ENCODE results near the gene GCK. TPM values are rescaled to one million over a fixed set of nuclear protein-coding genes. Genes with fewer than 3 reads are reported as not detected.
A peak's percentile ranks its signal among the peaks of the same experiment; 100 is the strongest.

The GCK gene
- total RNA-seq, 1 donor from 2014 or later: 0.20 TPM

DNA sequence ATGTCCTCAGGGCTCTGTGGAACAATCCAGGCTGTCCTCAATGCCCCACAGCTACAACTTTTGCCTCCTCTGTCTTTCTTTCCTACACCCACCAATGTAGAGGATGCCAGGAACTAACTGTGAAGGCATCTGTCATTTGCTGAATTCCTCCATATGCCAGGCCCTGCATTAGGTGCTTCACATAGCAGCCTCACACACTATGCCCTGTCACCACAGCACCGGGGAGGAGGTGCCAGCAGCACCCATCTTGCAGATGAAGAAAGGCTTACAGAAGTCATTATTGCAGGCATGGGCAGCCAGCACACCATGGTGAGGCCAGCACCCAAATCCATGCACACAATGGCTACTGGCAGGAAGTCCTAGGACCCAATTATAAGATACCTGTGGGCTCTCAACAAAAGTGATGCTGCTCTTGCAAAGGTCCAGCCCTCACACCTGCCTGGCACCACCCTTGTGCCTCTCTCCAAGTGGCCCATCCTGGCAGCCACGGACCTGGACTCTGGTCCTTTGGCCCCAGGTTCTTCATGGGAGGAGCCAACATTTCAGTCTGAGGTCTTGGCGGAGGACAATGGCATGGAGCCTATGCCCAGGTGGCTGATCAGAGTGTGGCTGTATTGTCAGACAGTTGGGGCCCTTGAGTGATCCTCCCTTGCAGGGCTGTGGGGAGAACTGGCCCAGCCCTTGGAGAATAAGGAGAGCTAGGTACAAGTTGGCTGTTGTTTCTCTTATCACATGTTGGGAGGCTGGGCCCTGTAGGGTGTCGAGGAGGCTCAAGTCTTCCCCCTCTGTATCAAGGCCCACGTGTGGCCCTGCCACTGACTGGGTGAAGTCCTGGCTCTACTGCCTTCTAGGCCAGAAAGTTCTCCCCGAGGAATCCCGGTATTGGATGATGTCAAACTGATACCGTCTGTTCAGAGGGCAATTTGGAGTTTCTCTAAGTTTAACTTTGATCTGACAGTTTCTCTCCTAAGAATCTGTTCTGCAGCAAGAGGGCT is 33.8 kb downstream of the GCK start:
- no peak for DNase-seq (ENCODE audit: low read depth in 2 of 2)

DNA sequence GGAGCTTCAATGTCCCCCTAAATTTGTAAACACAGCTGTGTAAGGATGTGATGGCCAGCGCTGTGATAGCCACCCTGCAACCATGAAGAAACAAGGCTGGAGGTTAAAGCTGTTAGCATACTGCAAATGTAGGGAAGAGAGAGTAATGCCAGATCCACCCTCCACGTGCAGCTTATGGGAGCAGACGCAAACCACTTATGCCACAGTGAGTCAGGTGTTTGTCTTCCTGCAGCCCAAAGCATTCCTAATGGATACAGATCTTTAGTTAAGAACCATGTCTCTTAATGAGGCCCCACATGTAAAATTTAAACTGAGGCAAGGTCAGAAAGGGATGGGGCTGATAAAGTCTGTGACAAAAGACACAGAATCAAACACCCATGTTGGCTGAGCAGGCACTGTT is 34.5 kb downstream of the GCK start:
- DNase-seq (ENCODE audit: low read depth in 2 of 2): no peak

DNA sequence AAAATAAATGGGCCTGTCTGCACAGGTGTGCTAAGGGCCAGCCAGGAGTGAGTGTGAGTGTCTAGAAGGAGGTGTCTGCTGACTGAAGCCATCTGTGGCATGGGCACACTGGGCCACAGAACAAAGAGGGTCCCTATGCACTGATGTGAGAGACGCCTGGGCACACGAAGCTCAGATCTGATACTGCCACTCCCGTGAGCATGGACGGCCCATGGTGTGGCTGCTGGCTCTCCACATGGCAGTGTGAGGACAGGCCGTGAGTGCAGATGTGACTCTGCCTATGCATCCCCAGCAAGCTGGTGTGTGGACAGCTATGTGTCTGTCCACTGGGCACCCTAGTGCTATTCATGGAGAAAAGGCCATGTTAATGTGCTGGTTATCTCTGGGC is 35.3 kb downstream of the GCK start:
- DNase-seq (ENCODE audit: low read depth in 2 of 2): no peak

DNA sequence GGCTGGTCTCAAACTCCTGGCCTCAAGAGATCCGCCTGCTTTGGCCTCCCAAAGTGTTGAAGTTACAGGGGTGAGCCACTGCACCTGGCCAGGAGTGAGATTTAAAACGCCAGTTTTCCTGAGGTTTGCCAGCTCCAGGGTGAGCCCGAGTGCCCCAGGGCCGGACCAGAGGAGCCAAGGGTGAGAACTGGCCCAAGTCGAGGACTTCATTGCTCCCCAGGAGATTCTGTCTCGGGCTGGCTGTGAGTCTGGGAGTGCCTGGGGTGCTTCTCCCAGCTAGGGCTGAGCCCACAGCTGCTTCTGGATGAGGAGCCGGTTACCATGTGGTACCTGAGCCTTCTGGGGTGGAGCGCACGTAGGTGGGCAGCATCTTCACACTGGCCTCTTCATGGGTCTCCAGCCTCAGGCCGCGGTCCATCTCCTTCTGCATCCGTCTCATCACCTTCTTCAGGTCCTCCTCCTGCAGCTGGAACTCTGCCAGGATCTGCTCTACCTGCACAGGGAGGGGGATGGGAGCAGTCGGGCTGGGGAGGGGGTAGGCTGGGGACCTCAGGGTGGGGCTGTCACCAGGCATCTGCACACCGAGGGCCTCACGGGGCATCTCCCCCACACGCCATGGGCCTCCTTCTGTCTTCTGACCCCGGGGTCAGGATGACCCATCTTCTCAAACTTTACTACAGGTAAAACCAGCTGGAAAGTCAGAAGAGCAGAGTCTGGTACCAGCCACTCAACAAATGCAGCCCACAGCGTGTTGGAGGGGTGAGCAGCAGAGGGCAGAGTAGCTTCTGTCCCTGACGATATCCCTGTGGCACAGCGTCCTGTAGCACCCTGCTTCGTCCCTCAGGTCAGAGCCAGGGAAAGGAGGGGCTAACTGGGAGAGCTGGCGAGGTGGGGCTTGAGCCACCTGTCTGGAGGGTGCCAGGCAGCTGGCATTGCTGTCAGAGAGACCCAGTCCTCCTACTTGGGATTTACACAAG is 36.0 kb downstream of the GCK start:
- no peak for DNase-seq (ENCODE audit: low read depth in 2 of 2)

- DNase-seq (ENCODE audit: low read depth in 2 of 2): no peak
Observed at GRCh38 chr7:44151956-44152355, 37.3 kb downstream of the GCK start.

DNA sequence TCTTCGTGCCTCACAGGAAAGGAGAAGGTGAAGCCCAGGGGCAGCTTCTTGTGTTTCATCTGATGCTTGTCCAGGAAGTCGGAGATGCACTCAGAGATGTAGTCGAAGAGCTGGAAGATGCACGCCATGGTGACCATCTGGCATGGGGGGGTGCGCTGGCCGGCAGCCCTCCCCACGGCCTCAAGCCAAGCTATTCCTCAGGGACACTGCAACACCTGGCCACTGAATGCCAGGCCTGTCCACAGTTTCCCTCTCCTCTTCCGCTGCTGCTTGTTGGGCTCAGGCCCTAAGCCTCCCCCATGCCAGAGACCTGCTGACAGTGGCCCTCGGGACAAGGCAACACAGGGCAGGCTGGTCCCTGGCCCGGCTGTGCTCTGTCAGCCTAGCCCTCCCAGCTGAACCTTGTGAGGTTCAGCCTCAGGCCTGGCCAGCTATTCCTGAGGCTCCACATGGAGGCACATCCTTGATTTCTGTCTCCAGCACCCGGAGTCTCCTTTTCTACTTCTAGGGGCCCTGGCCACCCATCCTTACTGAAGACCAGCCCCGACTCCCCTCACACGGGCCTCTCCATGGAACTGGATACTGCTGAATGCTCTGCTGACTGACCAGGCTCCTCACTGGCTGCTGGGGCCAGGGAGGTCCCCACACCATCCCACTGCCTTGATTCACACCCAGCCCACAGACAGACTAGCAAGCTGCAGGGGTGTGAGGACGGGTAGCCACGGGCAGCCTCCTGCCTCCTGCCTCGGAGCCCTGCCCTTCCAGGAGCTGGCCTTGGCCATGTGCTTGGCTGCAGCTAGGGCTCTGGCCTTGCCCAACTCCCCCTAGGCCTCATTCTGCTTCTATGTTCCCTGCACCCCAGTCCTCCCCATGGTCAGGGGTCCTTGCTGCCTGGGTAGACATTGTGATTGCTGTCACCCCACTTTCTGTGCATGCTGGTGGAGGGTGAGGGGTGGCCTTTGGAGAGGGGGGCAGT is 38.0 kb downstream of the GCK start:
- DNase-seq (ENCODE audit: low read depth in 2 of 2): no peak

- DNase-seq (ENCODE audit: low read depth in 2 of 2): no peak
Observed at GRCh38 chr7:44150466-44150832, 38.8 kb downstream of the GCK start.

- DNase-seq (ENCODE audit: low read depth in 2 of 2): no peak
Observed at GRCh38 chr7:44149571-44150465, 39.4 kb downstream of the GCK start.

GRCh38 chr7:44148961-44149536 is 40.2 kb downstream of the GCK start:
- DNase-seq (ENCODE audit: low read depth in 2 of 2): no peak

GRCh38 chr7:44148166-44148565 is 41.1 kb downstream of the GCK start:
- DNase-seq (ENCODE audit: low read depth in 2 of 2): no peak

DNA sequence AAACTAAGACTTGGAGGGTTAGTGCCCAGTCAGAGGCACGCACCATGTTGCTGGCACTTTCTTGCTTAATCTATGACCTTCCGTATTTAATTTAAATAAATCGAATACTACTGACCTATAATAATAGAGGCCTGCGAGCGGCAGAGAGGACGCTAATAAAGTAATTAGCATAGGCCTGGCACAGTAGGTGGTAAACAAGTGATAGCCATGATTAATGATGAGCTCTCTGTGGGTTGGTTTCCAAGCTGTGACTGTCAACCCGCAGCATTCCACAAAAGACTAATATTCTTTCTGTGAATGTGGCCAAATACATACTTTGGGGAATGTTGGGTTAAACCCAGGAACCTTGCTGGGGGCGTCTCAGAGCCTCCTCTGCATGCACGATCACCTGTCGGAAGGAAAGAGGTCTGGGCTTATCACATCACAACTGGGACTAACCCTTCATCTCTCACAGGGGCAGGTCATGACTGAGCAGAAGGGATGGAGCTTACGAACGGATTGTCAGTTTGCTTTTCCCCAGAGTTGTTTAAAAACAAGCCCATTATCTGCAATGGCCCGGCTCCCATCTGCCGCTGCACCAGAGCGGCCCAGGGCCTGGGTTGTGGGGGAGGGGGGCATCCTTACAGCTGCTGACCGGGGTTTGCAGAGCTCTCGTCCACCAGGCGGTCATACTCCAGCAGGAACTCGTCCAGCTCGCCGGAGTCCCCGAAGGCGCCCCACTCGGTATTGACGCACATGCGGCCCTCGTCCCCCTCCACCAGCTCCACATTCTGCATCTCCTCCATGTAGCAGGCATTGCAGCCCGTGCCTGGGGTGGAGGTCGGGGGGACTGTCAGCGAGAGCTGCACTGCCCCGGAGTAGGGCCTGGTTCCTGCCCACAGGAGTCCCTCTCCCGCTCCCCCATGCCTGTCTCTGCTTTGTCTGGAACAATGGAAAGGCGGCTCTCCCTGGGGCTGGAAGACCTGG is 41.9 kb downstream of the GCK start:
- DNase-seq (ENCODE audit: low read depth in 2 of 2): no peak

DNA sequence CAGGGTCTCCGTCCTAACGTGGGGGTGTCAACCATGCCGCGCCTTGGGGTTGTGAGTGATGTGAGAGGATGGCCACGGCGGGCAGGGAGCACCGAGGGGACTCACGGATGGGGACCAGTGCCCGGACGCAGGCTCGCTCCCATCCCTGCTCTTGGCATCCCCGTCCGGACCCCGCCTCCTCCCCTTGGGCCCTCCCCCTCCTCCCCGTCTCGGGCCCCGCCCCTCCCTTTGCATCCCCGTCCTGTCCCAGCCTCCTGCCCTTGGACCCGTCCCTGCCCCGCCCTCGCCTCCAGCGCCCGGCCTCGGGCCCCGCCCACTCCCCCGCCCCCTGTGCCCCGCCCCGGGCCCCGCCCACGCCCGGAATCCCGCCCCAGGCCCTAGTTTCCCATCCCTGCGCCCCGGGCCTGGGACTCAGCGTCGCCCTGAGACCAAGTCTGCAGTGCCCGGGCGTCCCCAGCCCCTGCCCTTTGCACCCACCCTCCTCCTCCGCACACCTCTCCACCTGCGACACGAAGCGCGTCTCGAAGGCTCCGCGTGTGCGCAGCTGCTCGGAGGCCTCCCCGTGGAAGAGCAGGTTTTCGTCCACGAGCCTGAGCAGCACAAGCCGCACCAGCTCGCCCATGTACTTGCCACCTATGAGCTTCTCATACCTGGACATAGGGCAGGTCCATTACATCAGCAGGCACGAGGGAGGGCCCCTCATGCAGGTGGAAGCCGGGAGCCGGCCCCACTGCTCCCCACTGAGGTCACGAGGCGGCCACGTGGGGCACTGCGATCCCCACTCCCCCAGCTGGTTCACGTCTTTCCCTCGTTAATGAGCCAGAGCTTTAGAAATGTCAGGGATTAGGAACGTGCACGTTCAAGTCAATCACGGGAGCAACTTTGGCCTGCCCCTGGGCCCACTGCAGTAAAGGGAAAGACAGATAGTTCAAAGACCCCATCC is 43.0 kb downstream of the GCK start:
- DNase-seq (ENCODE audit: low read depth in 2 of 2): peak; percentile 27 to 44

DNA sequence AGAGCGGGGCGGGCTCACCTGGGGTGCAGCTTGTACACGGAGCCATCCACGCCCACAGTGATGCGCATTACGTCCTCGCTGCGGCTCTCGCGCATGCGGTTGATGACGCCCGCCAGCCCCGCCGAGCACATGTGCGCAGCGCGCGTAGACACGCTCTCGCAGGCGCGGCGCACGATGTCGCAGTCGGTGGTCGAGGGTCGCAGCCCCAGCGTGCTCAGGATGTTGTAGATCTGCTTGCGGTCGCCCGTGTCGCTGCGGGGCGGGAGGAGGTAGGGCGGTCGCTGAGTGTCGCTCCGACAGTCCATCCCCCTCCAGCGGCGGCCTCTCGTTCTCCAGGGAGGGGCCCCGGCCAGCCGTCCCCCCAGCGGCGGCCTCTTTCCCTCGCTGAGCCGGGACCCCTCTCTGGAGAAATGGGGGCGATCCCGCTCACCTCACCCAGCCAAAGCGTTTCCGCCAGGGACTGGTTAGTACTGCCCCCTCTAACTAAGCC is 43.7 kb downstream of the GCK start:
- peak in 1 of 2 donors; percentile 23 for DNase-seq (ENCODE audit: low read depth in 2 of 2)

GRCh38 chr7:44144968-44145478 is 44.2 kb downstream of the GCK start:
- DNase-seq (ENCODE audit: low read depth in 2 of 2): no peak

DNA sequence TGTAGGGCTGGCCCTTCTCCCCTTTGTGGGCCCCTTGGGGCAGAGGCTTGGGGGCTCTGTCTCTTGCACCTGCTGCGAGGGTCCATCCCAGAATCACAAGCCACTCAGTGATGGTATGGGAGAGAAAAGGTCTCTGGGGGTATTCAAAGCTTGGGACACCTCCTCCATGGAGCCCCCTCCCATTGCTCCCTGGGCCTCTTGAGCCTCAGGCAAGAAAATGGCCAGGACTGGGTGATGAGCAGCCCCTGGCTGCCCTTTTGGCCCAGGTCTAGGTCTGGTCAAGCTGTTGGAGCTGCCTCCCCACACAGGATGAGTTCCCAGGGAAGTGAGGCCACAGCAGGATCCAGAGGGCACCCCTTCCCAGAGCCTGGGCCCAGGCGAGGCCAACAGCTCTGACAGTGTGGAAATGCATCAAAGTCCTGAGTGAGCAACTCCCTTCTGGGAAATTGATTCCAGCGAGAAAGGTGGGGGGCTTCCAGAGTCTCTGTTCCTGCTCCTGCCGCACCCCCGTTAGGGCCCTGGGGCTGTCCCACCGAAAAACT is 44.7 kb downstream of the GCK start:
- DNase-seq (ENCODE audit: low read depth in 2 of 2): no peak

- DNase-seq (ENCODE audit: low read depth in 2 of 2): no peak
Observed at GRCh38 chr7:44143646-44144250, 45.5 kb downstream of the GCK start.

Measured in lung microvascular endothelial cell (primary cell).